Neural cell (in vitro differentiated cells): Measurements from ENCODE around the gene CPT1A.

Experiments used
- EP300 ChIP-seq: fragments of 450-650 bp; conservative IDR thresholded peaks from 2 replicates; pipeline ENCODE4 v1.6.1; 2014; ENCODE audit warnings: antibody characterized with exemption, mild to moderate bottlenecking, moderate library complexity; ENCODE audit not compliant: poor library complexity, severe bottlenecking
- MXI1 ChIP-seq: fragments of 450-650 bp; conservative IDR thresholded peaks from 2 replicates; pipeline ENCODE4 v1.6.1; 2014; ENCODE audit warnings: antibody characterized with exemption, mild to moderate bottlenecking; ENCODE audit not compliant: poor library complexity, severe bottlenecking
- POLR2AphosphoS5 ChIP-seq: IDR thresholded peaks from 2 replicates; pipeline ENCODE4 v1.6.1; 2012
- RAD21 ChIP-seq: fragments of 450-650 bp; conservative IDR thresholded peaks from 2 replicates; pipeline ENCODE4 v1.6.1; 2014; ENCODE audit warnings: antibody characterized with exemption, mild to moderate bottlenecking, moderate library complexity
- TAF1 ChIP-seq: IDR thresholded peaks from 2 replicates; pipeline ENCODE4 v1.6.1; 2012; ENCODE audit warnings: low read depth
- TF ChIP-seq, protein P1 (sequence below): fragments of 450-650 bp; IDR thresholded peaks from 2 replicates; pipeline ENCODE4 v1.5.1; 2014; ENCODE audit warnings: antibody characterized with exemption, mild to moderate bottlenecking, moderate library complexity; ENCODE audit not compliant: poor library complexity, severe bottlenecking
- TF ChIP-seq, protein P2 (sequence below): IDR thresholded peaks from 2 replicates; pipeline ENCODE4 v1.6.1; 2012; ENCODE audit warnings: borderline replicate concordance

DNA sequence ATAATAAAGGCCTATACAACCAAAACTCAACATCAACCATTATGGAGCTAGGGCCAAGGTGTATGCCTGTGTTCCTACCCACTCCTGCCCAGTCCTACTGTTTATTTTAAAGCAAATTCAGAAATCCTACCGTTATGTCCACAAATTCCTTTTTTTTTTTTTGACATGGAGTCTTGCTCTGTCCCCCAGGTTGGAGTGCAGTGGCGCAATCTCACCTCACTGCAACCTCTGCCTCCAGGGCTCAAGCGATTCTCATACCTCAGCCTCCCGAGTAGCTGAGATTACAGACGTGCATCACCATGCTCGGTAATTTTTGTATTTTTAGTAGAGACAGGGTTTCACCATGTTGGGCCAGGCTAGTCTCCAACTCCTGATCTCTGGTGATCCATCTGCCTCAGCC is 3.1 kb upstream of the CPT1A start:
- TF ChIP-seq POLR2AphosphoS5 (no peak), MXI1 (no peak), EP300 (no peak), TAF1 (no peak), RAD21 (no peak)
- TF ChIP-seq, protein P1, sequence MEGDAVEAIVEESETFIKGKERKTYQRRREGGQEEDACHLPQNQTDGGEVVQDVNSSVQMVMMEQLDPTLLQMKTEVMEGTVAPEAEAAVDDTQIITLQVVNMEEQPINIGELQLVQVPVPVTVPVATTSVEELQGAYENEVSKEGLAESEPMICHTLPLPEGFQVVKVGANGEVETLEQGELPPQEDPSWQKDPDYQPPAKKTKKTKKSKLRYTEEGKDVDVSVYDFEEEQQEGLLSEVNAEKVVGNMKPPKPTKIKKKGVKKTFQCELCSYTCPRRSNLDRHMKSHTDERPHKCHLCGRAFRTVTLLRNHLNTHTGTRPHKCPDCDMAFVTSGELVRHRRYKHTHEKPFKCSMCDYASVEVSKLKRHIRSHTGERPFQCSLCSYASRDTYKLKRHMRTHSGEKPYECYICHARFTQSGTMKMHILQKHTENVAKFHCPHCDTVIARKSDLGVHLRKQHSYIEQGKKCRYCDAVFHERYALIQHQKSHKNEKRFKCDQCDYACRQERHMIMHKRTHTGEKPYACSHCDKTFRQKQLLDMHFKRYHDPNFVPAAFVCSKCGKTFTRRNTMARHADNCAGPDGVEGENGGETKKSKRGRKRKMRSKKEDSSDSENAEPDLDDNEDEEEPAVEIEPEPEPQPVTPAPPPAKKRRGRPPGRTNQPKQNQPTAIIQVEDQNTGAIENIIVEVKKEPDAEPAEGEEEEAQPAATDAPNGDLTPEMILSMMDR, result no peak
- TF ChIP-seq, protein P2, sequence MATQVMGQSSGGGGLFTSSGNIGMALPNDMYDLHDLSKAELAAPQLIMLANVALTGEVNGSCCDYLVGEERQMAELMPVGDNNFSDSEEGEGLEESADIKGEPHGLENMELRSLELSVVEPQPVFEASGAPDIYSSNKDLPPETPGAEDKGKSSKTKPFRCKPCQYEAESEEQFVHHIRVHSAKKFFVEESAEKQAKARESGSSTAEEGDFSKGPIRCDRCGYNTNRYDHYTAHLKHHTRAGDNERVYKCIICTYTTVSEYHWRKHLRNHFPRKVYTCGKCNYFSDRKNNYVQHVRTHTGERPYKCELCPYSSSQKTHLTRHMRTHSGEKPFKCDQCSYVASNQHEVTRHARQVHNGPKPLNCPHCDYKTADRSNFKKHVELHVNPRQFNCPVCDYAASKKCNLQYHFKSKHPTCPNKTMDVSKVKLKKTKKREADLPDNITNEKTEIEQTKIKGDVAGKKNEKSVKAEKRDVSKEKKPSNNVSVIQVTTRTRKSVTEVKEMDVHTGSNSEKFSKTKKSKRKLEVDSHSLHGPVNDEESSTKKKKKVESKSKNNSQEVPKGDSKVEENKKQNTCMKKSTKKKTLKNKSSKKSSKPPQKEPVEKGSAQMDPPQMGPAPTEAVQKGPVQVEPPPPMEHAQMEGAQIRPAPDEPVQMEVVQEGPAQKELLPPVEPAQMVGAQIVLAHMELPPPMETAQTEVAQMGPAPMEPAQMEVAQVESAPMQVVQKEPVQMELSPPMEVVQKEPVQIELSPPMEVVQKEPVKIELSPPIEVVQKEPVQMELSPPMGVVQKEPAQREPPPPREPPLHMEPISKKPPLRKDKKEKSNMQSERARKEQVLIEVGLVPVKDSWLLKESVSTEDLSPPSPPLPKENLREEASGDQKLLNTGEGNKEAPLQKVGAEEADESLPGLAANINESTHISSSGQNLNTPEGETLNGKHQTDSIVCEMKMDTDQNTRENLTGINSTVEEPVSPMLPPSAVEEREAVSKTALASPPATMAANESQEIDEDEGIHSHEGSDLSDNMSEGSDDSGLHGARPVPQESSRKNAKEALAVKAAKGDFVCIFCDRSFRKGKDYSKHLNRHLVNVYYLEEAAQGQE, result no peak
